Breast epithelium (tissue), 3 donors: ENCODE measurements around the gene CNKSR3.

Experiments used
- POLR2A ChIP-seq: fragments of 450-650 bp; IDR thresholded peaks from one replicate; pipeline ENCODE4 v1.6.1; 2016; ENCODE audit warnings: antibody characterized with exemption, mild to moderate bottlenecking, moderate library complexity
- POLR2AphosphoS5 ChIP-seq, 3 donors: sonication (generic); formaldehyde crosslinking; IDR thresholded peaks; one replicate each; pipeline ENCODE4 v1.6.1; 2017; ENCODE audit warnings: antibody characterized with exemption in 3 of 3
- TF ChIP-seq, protein P1 (sequence below), 3 donors: fragments of 450-650 bp; IDR thresholded peaks; one replicate each; pipeline ENCODE4 v1.5.1; 2016 to 2017; ENCODE audit warnings: antibody characterized with exemption in 3 of 3, mild to moderate bottlenecking in 3 of 3, moderate library complexity in 3 of 3

DNA sequence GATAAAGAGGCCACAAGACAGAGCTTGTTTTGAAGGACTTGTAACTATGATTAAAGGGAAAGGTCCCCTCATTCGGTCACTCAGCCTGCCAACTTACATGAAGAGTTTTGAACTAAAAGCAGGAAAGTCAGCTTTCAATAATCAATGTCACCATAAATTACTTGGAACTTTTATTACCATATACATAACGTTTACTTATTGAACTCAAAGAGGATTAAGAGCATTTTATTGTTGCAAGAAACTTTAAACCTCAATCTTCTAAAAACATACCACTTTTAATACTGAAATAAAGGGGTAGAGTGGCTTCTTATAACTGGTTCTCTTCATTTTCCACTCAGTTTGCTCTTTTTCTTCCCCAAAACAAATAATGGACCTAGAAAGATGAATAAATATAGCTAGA is 65.1 kb downstream of the CNKSR3 start:
- TF ChIP-seq POLR2AphosphoS5 (IDR thresholded peaks at IDR 0.05) (no peak), POLR2A (no peak)
- TF ChIP-seq, protein P1, sequence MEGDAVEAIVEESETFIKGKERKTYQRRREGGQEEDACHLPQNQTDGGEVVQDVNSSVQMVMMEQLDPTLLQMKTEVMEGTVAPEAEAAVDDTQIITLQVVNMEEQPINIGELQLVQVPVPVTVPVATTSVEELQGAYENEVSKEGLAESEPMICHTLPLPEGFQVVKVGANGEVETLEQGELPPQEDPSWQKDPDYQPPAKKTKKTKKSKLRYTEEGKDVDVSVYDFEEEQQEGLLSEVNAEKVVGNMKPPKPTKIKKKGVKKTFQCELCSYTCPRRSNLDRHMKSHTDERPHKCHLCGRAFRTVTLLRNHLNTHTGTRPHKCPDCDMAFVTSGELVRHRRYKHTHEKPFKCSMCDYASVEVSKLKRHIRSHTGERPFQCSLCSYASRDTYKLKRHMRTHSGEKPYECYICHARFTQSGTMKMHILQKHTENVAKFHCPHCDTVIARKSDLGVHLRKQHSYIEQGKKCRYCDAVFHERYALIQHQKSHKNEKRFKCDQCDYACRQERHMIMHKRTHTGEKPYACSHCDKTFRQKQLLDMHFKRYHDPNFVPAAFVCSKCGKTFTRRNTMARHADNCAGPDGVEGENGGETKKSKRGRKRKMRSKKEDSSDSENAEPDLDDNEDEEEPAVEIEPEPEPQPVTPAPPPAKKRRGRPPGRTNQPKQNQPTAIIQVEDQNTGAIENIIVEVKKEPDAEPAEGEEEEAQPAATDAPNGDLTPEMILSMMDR (IDR thresholded peaks at IDR 0.05), result no peak
